Keratinocyte (primary cell): ENCODE measurements around the gene TMA7. TPM values are rescaled to one million over a fixed set of nuclear protein-coding genes. Genes with fewer than 3 reads are reported as not detected.

Experiments
- DNase-seq: peaks from one replicate; pipeline ENCODE4 v3.0.0-alpha.2; 2011; ENCODE audit warnings: low read depth, missing footprints, low spot score
- FAIRE-seq: peaks from 2 replicates; lab custom pipeline; 2011; peaks lifted over from hg19 to GRCh38; lab: Jason Lieb, UNC
- H2AFZ ChIP-seq: 2 replicates; pipeline ENCODE4 v1.6.0; 2012; ENCODE audit warnings: low read length, control low read depth, inconsistent platforms; ENCODE audit not compliant: control insufficient read depth
- H3K27ac ChIP-seq: 2 replicates; pipeline ENCODE4 v1.5.1; 2011; ENCODE audit warnings: low read length; ENCODE audit not compliant: control insufficient read depth, insufficient read depth
- H3K27me3 ChIP-seq: 3 replicates; pipeline ENCODE4 v1.6.0; 2011; ENCODE audit warnings: low read length; ENCODE audit not compliant: control insufficient read depth, insufficient read depth; ENCODE audit errors: extremely low read depth
- H3K36me3 ChIP-seq, 2 experiments: 2 replicates in 1 of 2; 3 replicates in 1 of 2; pipeline ENCODE4 v1.5.1; 2011; ENCODE audit warnings: low read length in 2 of 2, mild to moderate bottlenecking in 1 of 2; ENCODE audit not compliant: control insufficient read depth in 2 of 2, insufficient read depth in 2 of 2; ENCODE audit errors: extremely low read depth in 1 of 2
- H3K4me1 ChIP-seq: 3 replicates; pipeline ENCODE4 v1.5.1; 2011; ENCODE audit warnings: low read length; ENCODE audit not compliant: control insufficient read depth, insufficient read depth; ENCODE audit errors: extremely low read depth
- H3K4me2 ChIP-seq: 3 replicates; pipeline ENCODE4 v1.6.0; 2011; ENCODE audit warnings: low read depth, low read length; ENCODE audit not compliant: control insufficient read depth, insufficient read depth; ENCODE audit errors: extremely low read depth
- H3K4me3 ChIP-seq, 3 experiments: fragments of 200-600 bp in 1 of 3; sonication (generic) in 1 of 3; 2 replicates in 2 of 3; 3 replicates in 1 of 3; pipeline ENCODE4 v1.5.1; 2011 to 2016; ENCODE audit warnings: low read length in 3 of 3, mild to moderate bottlenecking in 3 of 3, control low read depth in 2 of 3, inconsistent platforms in 1 of 3, low read depth in 1 of 3, mixed read lengths in 1 of 3, mixed run types in 1 of 3, moderate library complexity in 1 of 3; ENCODE audit not compliant: control insufficient read depth in 2 of 3, insufficient read depth in 2 of 3; ENCODE audit errors: extremely low read depth in 1 of 3
- H3K79me2 ChIP-seq: 2 replicates; pipeline ENCODE4 v1.6.0; 2012; ENCODE audit warnings: low read length; ENCODE audit not compliant: control insufficient read depth, insufficient read depth
- H3K9ac ChIP-seq: 3 replicates; pipeline ENCODE4 v1.6.0; 2011; ENCODE audit warnings: low read length; ENCODE audit not compliant: control insufficient read depth, insufficient read depth; ENCODE audit errors: extremely low read depth
- H3K9me1 ChIP-seq: 3 replicates; pipeline ENCODE4 v1.6.0; 2011; ENCODE audit warnings: low read length; ENCODE audit not compliant: control insufficient read depth, insufficient read depth; ENCODE audit errors: extremely low read depth
- H3K9me3 ChIP-seq: 2 replicates; pipeline ENCODE4 v1.5.1; 2012; ENCODE audit warnings: low read depth, low read length; ENCODE audit not compliant: control insufficient read depth
- H4K20me1 ChIP-seq: 3 replicates; pipeline ENCODE4 v1.6.0; 2011; ENCODE audit warnings: low read length; ENCODE audit not compliant: control insufficient read depth, insufficient read depth; ENCODE audit errors: extremely low read depth
- CTCF ChIP-seq, 3 experiments: IDR thresholded peaks in 1 of 3; conservative IDR thresholded peaks in 1 of 3; optimal IDR thresholded peaks in 1 of 3; 2 replicates in 2 of 3; 3 replicates in 1 of 3; pipeline versions ENCODE3 to v1.5.1; 2011; ENCODE audit warnings: low read length in 3 of 3, mild to moderate bottlenecking in 3 of 3, moderate library complexity in 2 of 3, control low read depth in 1 of 3, inconsistent platforms in 1 of 3; ENCODE audit not compliant: insufficient read depth in 2 of 3; ENCODE audit errors: extremely low read depth in 1 of 3
- EZH2 ChIP-seq: IDR thresholded peaks from one replicate; pipeline ENCODE4 v1.6.1; 2012; ENCODE audit warnings: inconsistent platforms, mild to moderate bottlenecking, low read length, moderate library complexity
- dilution Hi-C: fragments of 300-500 bp; cut with MboI; formaldehyde crosslinking; loops from one replicate; pipeline ENCODE4 v1.7.0; 2020; ENCODE audit warnings: low sequenced_read_pairs; ENCODE audit not compliant: extremely low pct_ligation_motif_present
- polyA plus RNA-seq, 5 experiments: library from polyadenylated mRNA; depleted of rRNA in 3 of 5; stranded (reverse) in 3 of 5; stranded (forward) in 1 of 5; unstranded in 1 of 5; fragments of >200 nt; gene quantifications; 1 replicate in 1 of 5; 2 replicates in 3 of 5; 3 replicates in 1 of 5; pipeline versions ENCODE4 v1.2.1 to v1.2.3, GENCODE V29; 2011 to 2012; ENCODE audit warnings: missing spikeins in 2 of 5, low read depth in 1 of 5, low replicate concordance in 1 of 5

Gene TMA7
- polyA plus RNA-seq, 1 donor (not counting 4 experiments of a cell fraction or from before 2014, with no cell fraction given), result 418 TPM

DNA sequence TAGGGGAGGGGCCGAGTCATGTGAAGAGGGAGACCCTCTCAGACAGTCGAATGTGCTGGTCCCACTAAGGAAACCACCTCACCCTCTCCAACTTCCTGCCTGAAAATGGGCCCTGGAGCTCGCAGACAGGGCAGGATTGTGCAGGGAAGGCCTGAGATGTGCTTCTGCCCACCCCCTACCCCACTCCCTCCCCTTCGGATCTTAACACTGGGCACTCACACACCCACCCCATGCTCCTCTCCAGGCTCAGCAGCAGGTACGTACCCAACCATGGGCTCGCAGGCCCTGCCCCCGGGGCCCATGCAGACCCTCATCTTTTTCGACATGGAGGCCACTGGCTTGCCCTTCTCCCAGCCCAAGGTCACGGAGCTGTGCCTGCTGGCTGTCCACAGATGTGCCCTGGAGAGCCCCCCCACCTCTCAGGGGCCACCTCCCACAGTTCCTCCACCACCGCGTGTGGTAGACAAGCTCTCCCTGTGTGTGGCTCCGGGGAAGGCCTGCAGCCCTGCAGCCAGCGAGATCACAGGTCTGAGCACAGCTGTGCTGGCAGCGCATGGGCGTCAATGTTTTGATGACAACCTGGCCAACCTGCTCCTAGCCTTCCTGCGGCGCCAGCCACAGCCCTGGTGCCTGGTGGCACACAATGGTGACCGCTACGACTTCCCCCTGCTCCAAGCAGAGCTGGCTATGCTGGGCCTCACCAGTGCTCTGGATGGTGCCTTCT, 26.5 kb downstream of the TMA7 start:
- Histone ChIP-seq H3K27me3 (no peaks in the 10 kb centered on the region), H3K79me2 (peaks cover 44% of the 10 kb centered on the region), H3K4me3 (peak overlapping the region; percentile 35 to 64 (median 56)), H2AFZ (peak overlapping the region; percentile 38), H4K20me1 (no peaks in the 10 kb centered on the region), H3K36me3 (peaks cover 8 to 27% of the 10 kb centered on the region in 2 experiments), H3K9me3 (no peaks in the 10 kb centered on the region), H3K4me1 (peaks cover 34% of the 10 kb centered on the region), H3K9ac (peak overlapping the region; percentile 93), H3K4me2 (peak overlapping the region; percentile 63), H3K9me1 (no peaks in the 10 kb centered on the region), H3K27ac (peak overlapping the region; percentile 98)
- DNase-seq (no peak), FAIRE-seq (no peak)
- dilution Hi-C loops, result no loop called here
- TF ChIP-seq CTCF (optimal IDR thresholded peaks at IDR 0.05 in 1 of 3, IDR thresholded peaks at IDR 0.05 in 1 of 3, conservative IDR thresholded peaks at IDR 0.05 in 1 of 3; ENCODE audit: extremely low read depth in 1 of 3, insufficient read depth in 2 of 3, low read length in 3 of 3) (no peak), EZH2 (no peak)

DNA sequence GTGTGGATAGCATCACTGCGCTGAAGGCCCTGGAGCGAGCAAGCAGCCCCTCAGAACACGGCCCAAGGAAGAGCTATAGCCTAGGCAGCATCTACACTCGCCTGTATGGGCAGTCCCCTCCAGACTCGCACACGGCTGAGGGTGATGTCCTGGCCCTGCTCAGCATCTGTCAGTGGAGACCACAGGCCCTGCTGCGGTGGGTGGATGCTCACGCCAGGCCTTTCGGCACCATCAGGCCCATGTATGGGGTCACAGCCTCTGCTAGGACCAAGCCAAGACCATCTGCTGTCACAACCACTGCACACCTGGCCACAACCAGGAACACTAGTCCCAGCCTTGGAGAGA, 27.0 kb downstream of the TMA7 start:
- no peaks in the 10 kb centered on the region for H4K20me1 ChIP-seq
- no peaks in the 10 kb centered on the region for H3K9me1 ChIP-seq
- DNase-seq (no peak), FAIRE-seq (no peak)
- peaks cover 39% of the 10 kb centered on the region for H3K4me1 ChIP-seq
- no peaks in the 10 kb centered on the region for H3K9me3 ChIP-seq
- peak overlapping the region; percentile 63 for H3K4me2 ChIP-seq
- TF ChIP-seq CTCF (optimal IDR thresholded peaks at IDR 0.05 in 1 of 3, IDR thresholded peaks at IDR 0.05 in 1 of 3, conservative IDR thresholded peaks at IDR 0.05 in 1 of 3; ENCODE audit: extremely low read depth in 1 of 3, insufficient read depth in 2 of 3, low read length in 3 of 3) (no peak), EZH2 (no peak)
- peak overlapping the region; percentile 93 for H3K9ac ChIP-seq
- H3K79me2 ChIP-seq, result peaks cover 49% of the 10 kb centered on the region
- H3K4me3 ChIP-seq, result peak overlapping the region in 2 of 3 experiments; percentile 56 to 64
- peak overlapping the region; percentile 98 for H3K27ac ChIP-seq
- H2AFZ ChIP-seq, result no peak overlapping the region
- dilution Hi-C loops, result no loop called here
- no peaks in the 10 kb centered on the region for H3K27me3 ChIP-seq
- H3K36me3 ChIP-seq, result peaks cover 8 to 27% of the 10 kb centered on the region in 2 experiments
